GM12878 (cell line): ENCODE results near the gene AP4S1. TPM values are rescaled to one million over a fixed set of nuclear protein-coding genes. Genes with fewer than 3 reads are reported as not detected.

ENCODE experiments used
- ATAC-seq: fragments of 200-7000 bp; cut with Tn5 transposase; 3 replicates; pipeline ENCODE4 v1.9.1; 2020; ENCODE audit warnings: mild to moderate bottlenecking, moderate library complexity
- BruUV-seq: library from RNA; stranded (reverse); fragments of 400-500 nt; replicated peaks from 2 replicates; lab custom pipeline; 2021; lab: Mats Ljungman, UMichigan
- CTCF ChIA-PET: fragments of 300-600 bp; sonication (Branson Sonifier 250); formaldehyde crosslinking; extraction: SDS; loops from one replicate; lab custom pipeline; 2021; ENCODE audit warnings: inconsistent platforms; lab: Yijun Ruan, JAX
- POLR2A ChIA-PET: fragments of 350-600 bp; formaldehyde crosslinking; extraction: SDS; loops from one replicate; lab custom pipeline; 2021; ENCODE audit warnings: inconsistent platforms; lab: Charles Lee
- RAD21 ChIA-PET: fragments of 300-600 bp; sonication (Branson Sonifier 250); formaldehyde crosslinking; loops from one replicate; lab custom pipeline; 2023; ENCODE audit warnings: antibody characterized with exemption; ENCODE audit not compliant: unreplicated experiment; lab: Charles Lee
- SMC1A ChIA-PET: fragments of 300-600 bp; sonication (Branson Sonifier 250); formaldehyde crosslinking; loops from one replicate; lab custom pipeline; 2023; ENCODE audit not compliant: unreplicated experiment, uncharacterized antibody; lab: Charles Lee
- DNase-seq: peaks from one replicate; pipeline ENCODE4 v3.0.0-alpha.2; 2011; ENCODE audit warnings: low read depth, low spot score
- FAIRE-seq: peaks from 3 replicates; lab custom pipeline; 2011; peaks lifted over from hg19 to GRCh38; lab: Jason Lieb, UNC
- H2AFZ ChIP-seq: 2 replicates; pipeline ENCODE4 v1.6.0; 2011; ENCODE audit warnings: low read depth, low read length, control low read depth; ENCODE audit not compliant: control insufficient read depth
- H3K27ac ChIP-seq: 2 replicates; pipeline ENCODE4 v1.5.1; 2011; ENCODE audit warnings: control low read depth; ENCODE audit not compliant: control insufficient read depth, insufficient read depth
- H3K27me3 ChIP-seq, 2 experiments: replicated peaks in 1 of 2; 2 replicates each; pipeline versions ENCODE4 v1.6.0 to v1.6.1; 2011; ENCODE audit warnings: low read length in 1 of 2; ENCODE audit not compliant: control insufficient read depth in 2 of 2, insufficient read depth in 2 of 2
- H3K36me3 ChIP-seq, 2 experiments: 2 replicates each; pipeline ENCODE4 v1.5.1; 2011; ENCODE audit warnings: low read length in 1 of 2; ENCODE audit not compliant: control insufficient read depth in 2 of 2, insufficient read depth in 2 of 2
- H3K4me1 ChIP-seq: 2 replicates; pipeline ENCODE4 v1.6.1; 2011; ENCODE audit warnings: mild to moderate bottlenecking, low read length, moderate library complexity, mixed read lengths; ENCODE audit not compliant: control insufficient read depth, insufficient read depth
- H3K4me2 ChIP-seq: 2 replicates; pipeline ENCODE4 v1.6.0; 2011; ENCODE audit warnings: control low read depth; ENCODE audit not compliant: control insufficient read depth, insufficient read depth
- H3K4me3 ChIP-seq: fragments of 200-600 bp; sonication (generic); 2 replicates; pipeline ENCODE4 v1.5.1; 2016
- H3K79me2 ChIP-seq: 2 replicates; pipeline ENCODE4 v1.6.0; 2011; ENCODE audit warnings: low read length; ENCODE audit not compliant: control insufficient read depth, insufficient read depth
- H3K9ac ChIP-seq: 2 replicates; pipeline ENCODE4 v1.8.0; 2011; ENCODE audit warnings: low read length, control low read depth, mixed read lengths; ENCODE audit not compliant: control insufficient read depth, insufficient read depth
- H3K9me3 ChIP-seq: replicated peaks from 3 replicates; pipeline ENCODE4 v1.5.1; 2011; ENCODE audit warnings: mild to moderate bottlenecking, low read length; ENCODE audit not compliant: control insufficient read depth, insufficient read depth
- H4K20me1 ChIP-seq: 2 replicates; pipeline ENCODE4 v1.6.0; 2011; ENCODE audit not compliant: control insufficient read depth, insufficient read depth
- BHLHE40 ChIP-seq, 2 experiments: fragments of 450-650 bp in 1 of 2; IDR thresholded peaks; 2 replicates each; pipeline ENCODE4 v1.6.1; 2011 to 2017; ENCODE audit warnings: low read depth in 2 of 2, borderline replicate concordance in 1 of 2, improper control_type of control experiment in 1 of 2, low read length in 1 of 2, mild to moderate bottlenecking in 1 of 2
- ETV6 ChIP-seq, 2 experiments: fragments of 450-650 bp in 1 of 2; IDR thresholded peaks in 1 of 2; conservative IDR thresholded peaks in 1 of 2; 2 replicates each; pipeline ENCODE4 v1.6.1; 2014; ENCODE audit warnings: antibody characterized with exemption in 1 of 2, borderline replicate concordance in 1 of 2, low read depth in 1 of 2, mild to moderate bottlenecking in 1 of 2, moderate library complexity in 1 of 2
- FOXK2 ChIP-seq: fragments of 450-650 bp; IDR thresholded peaks from 2 replicates; pipeline ENCODE4 v1.6.1; 2017; ENCODE audit warnings: mild to moderate bottlenecking, moderate library complexity
- GABPA ChIP-seq: IDR thresholded peaks from 2 replicates; pipeline ENCODE4 v1.6.1; 2014; ENCODE audit warnings: antibody characterized with exemption, low read depth, mild to moderate bottlenecking, inconsistent platforms
- JUND ChIP-seq: IDR thresholded peaks from 2 replicates; pipeline ENCODE4 v1.6.1; 2012; ENCODE audit warnings: low read depth, mild to moderate bottlenecking, low read length, improper control_type of control experiment, moderate library complexity
- KDM1A ChIP-seq: fragments of 200-600 bp; sonication (generic); IDR thresholded peaks from 2 replicates; pipeline ENCODE4 v1.6.1; 2016; ENCODE audit warnings: borderline replicate concordance
- NFXL1 ChIP-seq: fragments of 450-650 bp; IDR thresholded peaks from 2 replicates; pipeline ENCODE4 v1.6.1; 2017; ENCODE audit warnings: antibody characterized with exemption, mild to moderate bottlenecking, borderline replicate concordance
- PAX5 ChIP-seq: IDR thresholded peaks from 2 replicates; pipeline ENCODE4 v1.6.1; 2011; ENCODE audit warnings: low read depth, low read length, borderline replicate concordance
- PKNOX1 ChIP-seq: fragments of 450-650 bp; IDR thresholded peaks from 2 replicates; pipeline ENCODE4 v1.6.1; 2016; ENCODE audit warnings: mild to moderate bottlenecking
- PML ChIP-seq: IDR thresholded peaks from 2 replicates; pipeline ENCODE4 v1.6.1; 2012; ENCODE audit warnings: low read length, inconsistent platforms
- POLR2AphosphoS5 ChIP-seq: IDR thresholded peaks from 2 replicates; pipeline ENCODE4 v1.6.1; 2011; ENCODE audit warnings: mild to moderate bottlenecking, low read length, inconsistent platforms
- RELA ChIP-seq: fragments of 450-650 bp; IDR thresholded peaks from 2 replicates; pipeline ENCODE4 v1.8.0; 2014; ENCODE audit warnings: borderline replicate concordance; ENCODE audit not compliant: partially characterized antibody
- RUNX3 ChIP-seq: IDR thresholded peaks from 2 replicates; pipeline ENCODE4 v1.6.1; 2012; ENCODE audit warnings: low read length, inconsistent platforms
- SREBF1 ChIP-seq: IDR thresholded peaks from 2 replicates; pipeline ENCODE4 v1.6.1; 2012; ENCODE audit warnings: mild to moderate bottlenecking, low read length
- ZBTB4 ChIP-seq: fragments of 450-650 bp; formaldehyde crosslinking; IDR thresholded peaks from 2 replicates; pipeline ENCODE4 v1.4.0; 2022; ENCODE audit warnings: mild to moderate bottlenecking, moderate library complexity
- ZNF274 ChIP-seq: IDR thresholded peaks from one replicate; pipeline ENCODE4 v1.8.0; 2011; ENCODE audit not compliant: insufficient read length, insufficient read depth
- WGBS: methylation state at CpG from one replicate; pipeline ENCODE4 v1.1.6; 2016; ENCODE audit warnings: low lambda C conversion rate; ENCODE audit not compliant: insufficient replicate concordance, insufficient coverage; ENCODE audit errors: missing lambda C conversion rate; 5-methylcytosine and 5-hydroxymethylcytosine counted together
- in situ Hi-C: fragments of 300-500 bp; cut with MboI; formaldehyde crosslinking; loops from 9 replicates; pipeline ENCODE4 v1.14.3; 2018; ENCODE audit warnings: mixed read lengths
- intact Hi-C: fragments of 100-400 bp; cut with micrococcal nuclease; formaldehyde crosslinking; loops from one replicate; pipeline ENCODE4 v1.14.2; 2022; ENCODE audit not compliant: unreplicated experiment
- polyA plus RNA-seq, 11 experiments: library from polyadenylated mRNA; depleted of rRNA in 4 of 11; unstranded in 6 of 11; stranded (reverse) in 5 of 11; fragments of >200 nt; fragmentation: Nextera tagmentation in 4 of 11; fragmentation: Illumina TruSeq in 1 of 11; extraction: Ambion mirVana in 4 of 11; extraction: Trizol in 1 of 11; gene quantifications; 1 replicate in 1 of 11; 2 replicates in 10 of 11; pipeline versions ENCODE4 v1.2.1 to v1.2.3, GENCODE V29; 2011 to 2016; ENCODE audit warnings: inconsistent platforms in 2 of 11, missing spikeins in 2 of 11, low read depth in 1 of 11
- total RNA-seq, 4 experiments: library from RNA; depleted of rRNA in 3 of 4; stranded (reverse); fragments of >200 nt in 3 of 4; fragmentation: Illumina TruSeq in 1 of 4; extraction: Trizol in 1 of 4; gene quantifications; 2 replicates each; pipeline versions ENCODE4 v1.2.1 to v1.2.3, GENCODE V29; 2013 to 2021
- TF ChIP-seq, protein P1 (sequence below): IDR thresholded peaks from 2 replicates; pipeline ENCODE4 v1.6.1; 2012; ENCODE audit warnings: low read depth, low read length, improper control_type of control experiment

AP4S1 gene
- total and polyA plus RNA-seq, 10 of the 15 experiments (the other 5 are each of a cell fraction or from before 2014, with no cell fraction given), result 3.6 to 9.0 (median 5.7) TPM

DNA sequence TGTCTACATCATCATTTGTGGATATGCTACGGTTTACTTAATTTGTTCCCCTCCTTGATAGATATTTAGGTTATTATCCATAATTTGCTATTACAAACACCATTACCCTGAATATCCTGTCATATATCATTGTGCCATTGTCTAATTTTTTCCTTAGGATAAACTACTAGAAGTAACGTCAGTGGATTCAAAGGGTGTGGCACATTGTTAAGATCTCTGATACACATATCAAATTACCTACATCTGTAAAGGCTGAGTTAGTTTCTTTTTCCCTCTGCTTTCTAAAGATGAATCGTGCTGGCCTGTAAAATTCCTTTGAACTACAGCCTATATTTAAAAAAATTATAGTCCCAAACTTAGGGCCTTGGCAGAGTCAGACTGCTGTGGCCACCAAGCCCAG lies 54.6 kb downstream of the AP4S1 start (continued):
- TF ChIP-seq JUND, result no peak
- TF ChIP-seq BHLHE40 (IDR thresholded peaks at IDR 0.05; ENCODE audit: borderline replicate concordance in 1 of 2, low read depth in 2 of 2, low read length in 1 of 2), result no peak
- no peak for TF ChIP-seq POLR2AphosphoS5
- TF ChIP-seq RELA, result no peak
- TF ChIP-seq ZNF274, result no peak
- no peak for TF ChIP-seq SREBF1
- no peak for TF ChIP-seq ZBTB4
- no peak for TF ChIP-seq FOXK2
- TF ChIP-seq KDM1A, result no peak
- no peak for TF ChIP-seq ETV6 (conservative IDR thresholded peaks at IDR 0.05 in 1 of 2, IDR thresholded peaks at IDR 0.05 in 1 of 2; ENCODE audit: borderline replicate concordance in 1 of 2, low read depth in 1 of 2)

DNA sequence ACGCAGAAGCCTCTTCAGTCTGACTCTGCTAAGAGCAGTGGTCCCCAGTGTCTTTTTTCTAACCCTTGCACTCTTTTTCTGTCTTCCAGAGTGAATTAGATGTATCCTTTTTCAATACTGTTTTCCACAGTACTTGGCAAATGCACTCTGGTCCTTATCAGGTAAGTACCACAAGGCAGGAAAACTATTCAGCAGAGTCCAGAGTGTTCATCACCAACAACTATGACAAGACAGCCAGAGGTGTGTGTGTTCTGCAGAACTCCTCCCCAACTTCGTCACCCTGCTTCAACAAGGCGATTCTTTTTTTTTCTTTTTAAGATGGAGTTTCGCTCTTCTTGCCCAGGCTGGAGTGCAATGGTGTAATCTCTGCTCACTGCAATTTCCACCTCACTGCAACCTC lies 55.0 kb downstream of the AP4S1 start:
- Histone ChIP-seq H3K79me2 (no peaks in the 10 kb centered on the region), H3K27ac (no peak overlapping the region), H3K36me3 (no peaks in the 10 kb centered on the region), H4K20me1 (no peaks in the 10 kb centered on the region), H3K4me3 (no peak overlapping the region), H2AFZ (no peak overlapping the region), H3K4me2 (no peak overlapping the region), H3K9me3 (no peaks in the 10 kb centered on the region), H3K27me3 (no peaks in the 10 kb centered on the region), H3K9ac (no peak overlapping the region), H3K4me1 (no peaks in the 10 kb centered on the region)
- SMC1A ChIA-PET, result interaction anchor here (0.9 kb wide), 2 partner anchors 100 to 123 kb away, joined by 3 to 11 read pairs; no protein-coding TSS in a partner anchor
- intact Hi-C loops (no loop called here), in situ Hi-C loops (loop anchor here (5.0 kb wide), 1 partner anchor 98 kb away; no protein-coding TSS in a partner anchor)
- DNase-seq (no peak), FAIRE-seq (no peak), ATAC-seq (no peak)
- RAD21 ChIA-PET, result interaction anchor here (0.8 kb wide), 1 partner anchor 101 kb away, joined by 3 read pairs; no protein-coding TSS in a partner anchor
- CTCF ChIA-PET, result interaction anchor here (0.7 to 1.2 kb wide), 4 partner anchors 20 to 102 kb away, joined by 3 to 8 read pairs (median 4); no protein-coding TSS in a partner anchor
- 100% methylated on average over 4 of the region's 4 CpGs for WGBS
- no TSS peak for BruUV-seq
- POLR2A ChIA-PET, result no interaction called here
- TF ChIP-seq PML, result no peak
- no peak for TF ChIP-seq PKNOX1
- TF ChIP-seq GABPA, result no peak
- no peak for TF ChIP-seq PAX5
- no peak for TF ChIP-seq RUNX3
- TF ChIP-seq NFXL1, result no peak
- TF ChIP-seq, protein P1, sequence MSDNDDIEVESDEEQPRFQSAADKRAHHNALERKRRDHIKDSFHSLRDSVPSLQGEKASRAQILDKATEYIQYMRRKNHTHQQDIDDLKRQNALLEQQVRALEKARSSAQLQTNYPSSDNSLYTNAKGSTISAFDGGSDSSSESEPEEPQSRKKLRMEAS, result no peak
